Central memory CD8-positive, alpha-beta T cell (primary cell): ENCODE data around the gene CPNE4.

ENCODE experiments used
- ATAC-seq: fragments of 150-1000 bp; cut with Tn5 transposase; replicated peaks from 2 replicates; pipeline ENCODE4 v1.10.0; 2022; ENCODE audit warnings: mild to moderate bottlenecking, moderate FRiP score, moderate number of reproducible peaks; ENCODE audit not compliant: poor library complexity, severe bottlenecking; ENCODE audit errors: extremely low read depth
- DNase-seq, 2 donors: peaks; one replicate each; pipeline ENCODE4 v3.0.0; 2021; ENCODE audit warnings: low spot score in 2 of 2
- H3K27ac Mint-ChIP-seq: one replicate; pipeline ENCODE4 v1.8.0; 2022; ENCODE audit warnings: low read depth, mild to moderate bottlenecking, moderate library complexity, mixed read lengths
- H3K27me3 Mint-ChIP-seq: one replicate; pipeline ENCODE4 v1.8.0; 2022; ENCODE audit warnings: mixed read lengths
- H3K36me3 Mint-ChIP-seq: one replicate; pipeline ENCODE4 v1.8.0; 2022; ENCODE audit warnings: mild to moderate bottlenecking, moderate library complexity, mixed read lengths; ENCODE audit not compliant: insufficient read depth
- H3K4me1 Mint-ChIP-seq: one replicate; pipeline ENCODE4 v1.8.0; 2022; ENCODE audit warnings: mixed read lengths
- H3K4me3 Mint-ChIP-seq: one replicate; pipeline ENCODE4 v1.8.0; 2022; ENCODE audit warnings: mild to moderate bottlenecking, moderate library complexity, mixed read lengths
- H3K9me3 Mint-ChIP-seq: one replicate; pipeline ENCODE4 v1.8.0; 2022; ENCODE audit warnings: mixed read lengths

Gene CPNE4

GRCh38 chr3:131796558-131797198 lies 238.1 kb downstream of the CPNE4 start:
- no peak for ATAC-seq
- DNase-seq, result no peak
- H3K36me3 Mint-ChIP-seq, result peaks cover 3% of the 10 kb centered on the region
- no peaks in the 10 kb centered on the region for H3K4me1 Mint-ChIP-seq
- no peak overlapping the region for H3K27ac Mint-ChIP-seq
- no peaks in the 10 kb centered on the region for H3K9me3 Mint-ChIP-seq
- H3K4me3 Mint-ChIP-seq, result no peak overlapping the region
- H3K27me3 Mint-ChIP-seq, result peaks cover 46% of the 10 kb centered on the region

GRCh38 chr3:131796111-131796510 lies 238.7 kb downstream of the CPNE4 start:
- H3K9me3 Mint-ChIP-seq, result no peaks in the 10 kb centered on the region
- ATAC-seq, result no peak
- DNase-seq, result no peak
- H3K27me3 Mint-ChIP-seq, result peaks cover 46% of the 10 kb centered on the region
- no peak overlapping the region for H3K27ac Mint-ChIP-seq
- no peaks in the 10 kb centered on the region for H3K4me1 Mint-ChIP-seq
- H3K4me3 Mint-ChIP-seq, result no peak overlapping the region
- peaks cover 3% of the 10 kb centered on the region for H3K36me3 Mint-ChIP-seq

GRCh38 chr3:131795390-131796090 lies 239.3 kb downstream of the CPNE4 start:
- Mint-ChIP-seq H3K9me3 (no peaks in the 10 kb centered on the region), H3K27ac (no peak overlapping the region), H3K4me3 (no peak overlapping the region), H3K36me3 (peaks cover 3% of the 10 kb centered on the region), H3K4me1 (no peaks in the 10 kb centered on the region), H3K27me3 (peaks cover 42% of the 10 kb centered on the region)
- no peak for ATAC-seq
- DNase-seq, result no peak

GRCh38 chr3:131794766-131795388 lies 239.9 kb downstream of the CPNE4 start:
- Mint-ChIP-seq H3K27me3 (peaks cover 36% of the 10 kb centered on the region), H3K27ac (no peak overlapping the region), H3K4me3 (no peak overlapping the region), H3K36me3 (peaks cover 3% of the 10 kb centered on the region), H3K9me3 (no peaks in the 10 kb centered on the region), H3K4me1 (no peaks in the 10 kb centered on the region)
- no peak for DNase-seq
- no peak for ATAC-seq

- H3K36me3 Mint-ChIP-seq, result peaks cover 3% of the 10 kb centered on the region
- H3K4me3 Mint-ChIP-seq, result no peak overlapping the region
- H3K9me3 Mint-ChIP-seq, result no peaks in the 10 kb centered on the region
- H3K27me3 Mint-ChIP-seq, result peaks cover 36% of the 10 kb centered on the region
- no peaks in the 10 kb centered on the region for H3K4me1 Mint-ChIP-seq
- DNase-seq, result no peak
- H3K27ac Mint-ChIP-seq, result no peak overlapping the region
- no peak for ATAC-seq
Measured at GRCh38 chr3:131793870-131794269, 240.9 kb downstream of the CPNE4 start.

- H3K9me3 Mint-ChIP-seq, result no peaks in the 10 kb centered on the region
- no peaks in the 10 kb centered on the region for H3K4me1 Mint-ChIP-seq
Measured at GRCh38 chr3:131789188-131789587, 245.6 kb downstream of the CPNE4 start.

GRCh38 chr3:131786386-131786785 lies 248.4 kb downstream of the CPNE4 start:
- Mint-ChIP-seq H3K27ac (no peak overlapping the region), H3K27me3 (no peaks in the 10 kb centered on the region), H3K36me3 (no peaks in the 10 kb centered on the region), H3K9me3 (no peaks in the 10 kb centered on the region), H3K4me3 (no peak overlapping the region), H3K4me1 (no peaks in the 10 kb centered on the region)
- ATAC-seq (no peak), DNase-seq (no peak)

More at GRCh38 chr3:131789188-131789587, 245.6 kb downstream of the CPNE4 start:
- peaks cover 13% of the 10 kb centered on the region for H3K27me3 Mint-ChIP-seq
- H3K36me3 Mint-ChIP-seq, result no peaks in the 10 kb centered on the region
- no peak overlapping the region for H3K4me3 Mint-ChIP-seq
- DNase-seq (no peak), ATAC-seq (no peak)
- H3K27ac Mint-ChIP-seq, result no peak overlapping the region

DNA sequence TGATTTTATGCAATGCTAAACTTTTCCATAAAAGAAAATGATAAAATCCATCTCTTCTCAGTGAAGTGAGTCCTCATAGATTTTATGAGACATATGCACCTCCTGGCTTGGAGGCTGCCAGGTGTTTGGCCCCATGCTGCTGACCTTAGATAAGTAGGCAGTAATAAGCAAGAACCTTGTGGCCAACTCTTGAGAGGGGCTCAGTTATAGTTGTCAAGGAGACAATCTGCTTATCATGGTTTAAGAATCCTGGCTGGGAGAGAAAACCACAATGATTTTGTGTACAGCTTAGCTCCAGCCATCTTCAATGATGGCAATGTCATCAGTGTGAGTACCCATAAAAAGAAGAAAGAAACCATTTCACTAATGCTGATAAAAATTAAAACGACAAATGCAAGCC lies 252.1 kb downstream of the CPNE4 start:
- no peaks in the 10 kb centered on the region for H3K4me1 Mint-ChIP-seq
- peaks cover 6% of the 10 kb centered on the region for H3K9me3 Mint-ChIP-seq
- peaks cover 2% of the 10 kb centered on the region for H3K36me3 Mint-ChIP-seq
- DNase-seq (no peak), ATAC-seq (no peak)
- no peak overlapping the region for H3K4me3 Mint-ChIP-seq
- peaks cover 19% of the 10 kb centered on the region for H3K27me3 Mint-ChIP-seq
- H3K27ac Mint-ChIP-seq, result no peak overlapping the region

- H3K4me1 Mint-ChIP-seq, result no peaks in the 10 kb centered on the region
- peaks cover 19% of the 10 kb centered on the region for H3K27me3 Mint-ChIP-seq
- H3K36me3 Mint-ChIP-seq, result peaks cover 2% of the 10 kb centered on the region
- no peak overlapping the region for H3K4me3 Mint-ChIP-seq
- ATAC-seq, result no peak
- no peak overlapping the region for H3K27ac Mint-ChIP-seq
- H3K9me3 Mint-ChIP-seq, result peaks cover 6% of the 10 kb centered on the region
- no peak for DNase-seq
Measured at GRCh38 chr3:131778526-131778925, 256.3 kb downstream of the CPNE4 start.

- H3K4me1 Mint-ChIP-seq, result no peaks in the 10 kb centered on the region
- peaks cover 15% of the 10 kb centered on the region for H3K27me3 Mint-ChIP-seq
- H3K9me3 Mint-ChIP-seq, result peaks cover 3% of the 10 kb centered on the region
- no peak for ATAC-seq
- DNase-seq, result no peak
- H3K36me3 Mint-ChIP-seq, result peaks cover 2% of the 10 kb centered on the region
- no peak overlapping the region for H3K4me3 Mint-ChIP-seq
- H3K27ac Mint-ChIP-seq, result no peak overlapping the region
Measured at GRCh38 chr3:131775650-131776049, 259.2 kb downstream of the CPNE4 start.

DNA sequence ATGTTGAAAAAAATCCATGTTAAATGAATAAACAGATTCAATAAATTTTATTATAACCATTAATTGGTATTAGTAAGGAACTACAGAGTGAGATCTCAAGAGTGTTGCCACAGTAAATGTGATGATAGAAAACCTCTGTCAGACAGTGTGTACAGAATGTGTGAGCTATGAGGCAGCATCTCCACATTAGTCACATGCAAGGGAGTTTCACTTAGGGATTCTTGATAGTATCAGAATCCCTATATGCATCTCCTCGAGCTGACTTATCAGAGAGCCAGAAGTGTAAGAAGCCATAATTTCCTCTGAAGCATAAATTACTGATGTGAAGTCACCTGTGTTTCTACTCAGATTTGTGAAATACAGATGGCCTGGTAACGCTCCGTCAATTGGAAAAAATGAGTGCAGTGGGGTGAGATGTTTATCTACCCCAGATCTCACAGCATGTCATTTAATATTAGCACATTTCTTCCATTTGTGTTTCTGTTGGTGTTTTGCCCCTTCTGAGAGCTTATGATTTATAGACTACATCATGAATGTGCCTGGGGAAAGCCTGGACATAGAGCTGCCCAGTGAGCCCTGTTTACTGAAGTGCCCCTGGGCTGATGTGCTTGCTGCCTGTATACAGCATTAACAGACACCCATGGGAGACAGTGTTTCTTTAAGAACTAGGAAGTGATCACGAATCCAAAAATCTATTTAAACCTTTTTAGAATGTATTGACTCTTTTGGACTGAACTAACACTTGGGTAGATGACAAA lies 262.4 kb downstream of the CPNE4 start:
- no peak overlapping the region for H3K27ac Mint-ChIP-seq

GRCh38 chr3:131762981-131763564 lies 271.7 kb downstream of the CPNE4 start:
- H3K36me3 Mint-ChIP-seq, result no peaks in the 10 kb centered on the region
- H3K4me1 Mint-ChIP-seq, result no peaks in the 10 kb centered on the region

More for the DNA sequence above, 262.4 kb downstream of the CPNE4 start:
- no peaks in the 10 kb centered on the region for H3K36me3 Mint-ChIP-seq
- ATAC-seq, result no peak
- no peaks in the 10 kb centered on the region for H3K9me3 Mint-ChIP-seq
- no peak overlapping the region for H3K4me3 Mint-ChIP-seq
- no peak for DNase-seq
- H3K27me3 Mint-ChIP-seq, result no peaks in the 10 kb centered on the region
- no peaks in the 10 kb centered on the region for H3K4me1 Mint-ChIP-seq

More at GRCh38 chr3:131762981-131763564, 271.7 kb downstream of the CPNE4 start:
- H3K4me3 Mint-ChIP-seq, result no peak overlapping the region
- no peak for ATAC-seq
- H3K9me3 Mint-ChIP-seq, result peaks cover 7% of the 10 kb centered on the region
- peaks cover 9% of the 10 kb centered on the region for H3K27me3 Mint-ChIP-seq
- no peak overlapping the region for H3K27ac Mint-ChIP-seq
- no peak for DNase-seq
